Neural cell (in vitro differentiated cells): Measurements from ENCODE around the gene TM9SF3. TPM values are rescaled to one million over a fixed set of nuclear protein-coding genes. Genes with fewer than 3 reads are reported as not detected.

Experiments used
- H2AFZ ChIP-seq: fragments of 200-600, 300-800 bp; sonication (generic), shearing (Covaris generic); 2 replicates; pipeline ENCODE4 v1.6.0; 2014; ENCODE audit warnings: low read depth, mild to moderate bottlenecking, antibody characterized with exemption, low read length, moderate library complexity
- H3F3A ChIP-seq: fragments of 200-600 bp; shearing (Covaris generic); 2 replicates; pipeline ENCODE4 v1.6.1; 2016; ENCODE audit warnings: mild to moderate bottlenecking, moderate library complexity, mixed read lengths, antibody characterized with exemption, low read length; ENCODE audit not compliant: insufficient read depth, poor library complexity, severe bottlenecking
- H3K27ac ChIP-seq: fragments of 200-600, 300-800 bp; sonication (generic), shearing (Covaris generic); 2 replicates; pipeline ENCODE4 v1.5.1; 2014; ENCODE audit warnings: mild to moderate bottlenecking, low read length, moderate library complexity
- H3K27me3 ChIP-seq: fragments of 300-800, 200-600 bp; sonication (generic), shearing (Covaris generic); 2 replicates; pipeline ENCODE4 v1.6.0; 2014; ENCODE audit warnings: mild to moderate bottlenecking, low read depth, low read length, moderate library complexity; ENCODE audit not compliant: insufficient read depth
- H3K36me3 ChIP-seq: fragments of 300-800, 200-600 bp; sonication (generic), shearing (Covaris generic); 2 replicates; pipeline ENCODE4 v1.5.1; 2014; ENCODE audit warnings: mild to moderate bottlenecking, antibody characterized with exemption, low read length, moderate library complexity; ENCODE audit not compliant: insufficient read depth
- H3K4me2 ChIP-seq: fragments of 300-800, 200-600 bp; sonication (generic), shearing (Covaris generic); 2 replicates; pipeline ENCODE4 v1.6.0; 2014; ENCODE audit warnings: mild to moderate bottlenecking, low read length
- H3K4me3 ChIP-seq: fragments of 300-800, 200-600 bp; sonication (generic), shearing (Covaris generic); 2 replicates; pipeline ENCODE4 v1.5.1; 2014; ENCODE audit warnings: mild to moderate bottlenecking, low read length, moderate library complexity
- H3K79me2 ChIP-seq: fragments of 200-600 bp; shearing (Covaris generic); replicated peaks from 2 replicates; pipeline ENCODE4 v1.6.0; 2014; ENCODE audit warnings: mild to moderate bottlenecking, low read length, moderate library complexity; ENCODE audit not compliant: insufficient read depth
- H3K9ac ChIP-seq: fragments of 300-800, 200-600 bp; sonication (generic), shearing (Covaris generic); 2 replicates; pipeline ENCODE4 v1.6.1; 2016; ENCODE audit warnings: mild to moderate bottlenecking, low read length, mixed read lengths
- H3K9me2 ChIP-seq: fragments of 200-600 bp; shearing (Covaris generic); 2 replicates; pipeline ENCODE4 v1.6.1; 2016; ENCODE audit warnings: mild to moderate bottlenecking, low read length, mixed read lengths; ENCODE audit not compliant: insufficient read depth
- H3K9me3 ChIP-seq: fragments of 200-600, 300-800 bp; sonication (generic), shearing (Covaris generic); 2 replicates; pipeline ENCODE4 v1.6.1; 2016; ENCODE audit warnings: mild to moderate bottlenecking, mixed run types, low read length, moderate library complexity, mixed read lengths
- H4K20me1 ChIP-seq: fragments of 200-600 bp; shearing (Covaris generic); 2 replicates; pipeline ENCODE4 v1.6.1; 2016; ENCODE audit warnings: mild to moderate bottlenecking, mixed run types; ENCODE audit not compliant: insufficient read depth
- CTCF ChIP-seq: fragments of 450-650 bp; IDR thresholded peaks from 2 replicates; pipeline ENCODE4 v1.5.1; 2014; ENCODE audit warnings: antibody characterized with exemption, mild to moderate bottlenecking, moderate library complexity; ENCODE audit not compliant: poor library complexity, severe bottlenecking
- EP300 ChIP-seq: fragments of 450-650 bp; conservative IDR thresholded peaks from 2 replicates; pipeline ENCODE4 v1.6.1; 2014; ENCODE audit warnings: antibody characterized with exemption, mild to moderate bottlenecking, moderate library complexity; ENCODE audit not compliant: poor library complexity, severe bottlenecking
- EZH2 ChIP-seq: fragments of 200-600, 300-800 bp; shearing (Covaris generic), sonication (generic); IDR thresholded peaks from 2 replicates; pipeline ENCODE4 v1.6.1; 2014; ENCODE audit warnings: antibody characterized with exemption, low read length, borderline replicate concordance, mild to moderate bottlenecking; ENCODE audit not compliant: insufficient read depth, poor library complexity, severe bottlenecking
- MXI1 ChIP-seq: fragments of 450-650 bp; conservative IDR thresholded peaks from 2 replicates; pipeline ENCODE4 v1.6.1; 2014; ENCODE audit warnings: antibody characterized with exemption, mild to moderate bottlenecking; ENCODE audit not compliant: poor library complexity, severe bottlenecking
- POLR2AphosphoS5 ChIP-seq: IDR thresholded peaks from 2 replicates; pipeline ENCODE4 v1.6.1; 2012
- RAD21 ChIP-seq: fragments of 450-650 bp; conservative IDR thresholded peaks from 2 replicates; pipeline ENCODE4 v1.6.1; 2014; ENCODE audit warnings: antibody characterized with exemption, mild to moderate bottlenecking, moderate library complexity
- REST ChIP-seq: IDR thresholded peaks from 2 replicates; pipeline ENCODE4 v1.6.1; 2012; ENCODE audit warnings: borderline replicate concordance
- SMC3 ChIP-seq: fragments of 450-650 bp; conservative IDR thresholded peaks from 2 replicates; pipeline ENCODE4 v1.6.1; 2014; ENCODE audit warnings: antibody characterized with exemption, mild to moderate bottlenecking, moderate library complexity; ENCODE audit not compliant: poor library complexity
- TAF1 ChIP-seq: IDR thresholded peaks from 2 replicates; pipeline ENCODE4 v1.6.1; 2012; ENCODE audit warnings: low read depth
- polyA plus RNA-seq: library from polyadenylated mRNA; depleted of rRNA; stranded (reverse); fragments of >200 nt; gene quantifications from 2 replicates; pipeline ENCODE4 v1.2.3, GENCODE V29; 2014

Gene TM9SF3
- polyA plus RNA-seq, 1 donor from 2014 or later, result 66.4 TPM

- peak overlapping the region; percentile 66 for H2AFZ ChIP-seq
- no peaks in the 10 kb centered on the region for H3K27me3 ChIP-seq
- H3K36me3 ChIP-seq, result no peaks in the 10 kb centered on the region
- no peaks in the 10 kb centered on the region for H3F3A ChIP-seq
- peak overlapping the region; percentile 53 for H3K4me3 ChIP-seq
- no peaks in the 10 kb centered on the region for H4K20me1 ChIP-seq
- no peaks in the 10 kb centered on the region for H3K9me3 ChIP-seq
- TF ChIP-seq RAD21, result no peak
- TF ChIP-seq EP300, result peak; percentile 47
- no peak for TF ChIP-seq TAF1
- H3K9ac ChIP-seq, result peak overlapping the region; percentile 40
- H3K27ac ChIP-seq, result peak overlapping the region; percentile 87
- H3K4me2 ChIP-seq, result peak overlapping the region; percentile 13
- H3K79me2 ChIP-seq, result no peaks in the 10 kb centered on the region
- H3K9me2 ChIP-seq, result no peaks in the 10 kb centered on the region
Observed at GRCh38 chr10:96632974-96633710, 46.3 kb upstream of the TM9SF3 start.

GRCh38 chr10:96627292-96627691 is 40.5 kb upstream of the TM9SF3 start:
- Histone ChIP-seq H3K36me3 (no peaks in the 10 kb centered on the region), H4K20me1 (no peaks in the 10 kb centered on the region), H3K27ac (no peak overlapping the region), H3K9me2 (no peaks in the 10 kb centered on the region), H3K9me3 (no peaks in the 10 kb centered on the region), H3K9ac (no peak overlapping the region), H3K27me3 (no peaks in the 10 kb centered on the region), H2AFZ (no peak overlapping the region), H3K79me2 (no peaks in the 10 kb centered on the region), H3K4me2 (no peak overlapping the region), H3K4me3 (no peak overlapping the region), H3F3A (no peaks in the 10 kb centered on the region)
- no peak for TF ChIP-seq EP300
- no peak for TF ChIP-seq SMC3
- TF ChIP-seq RAD21, result no peak
- TF ChIP-seq CTCF, result no peak
- no peak for TF ChIP-seq REST
- TF ChIP-seq EZH2, result no peak
- no peak for TF ChIP-seq POLR2AphosphoS5
- TF ChIP-seq MXI1, result no peak
- no peak for TF ChIP-seq TAF1
